ENCODE results near the gene STARD9.

- no peak for TF ChIP-seq RAD21 (CRISPR knock-in tag; IDR thresholded peaks at IDR 0.05)
- TF ChIP-seq ZNF274 (CRISPR knock-in tag; IDR thresholded peaks at IDR 0.05) = no peak
- TF ChIP-seq PRDM15 (CRISPR knock-in tag; IDR thresholded peaks at IDR 0.05) = no peak
- no peak for TF ChIP-seq ZHX1 (CRISPR knock-in tag; IDR thresholded peaks at IDR 0.05; ENCODE audit: low read depth)
- TF ChIP-seq ATF6 (CRISPR knock-in tag; conservative IDR thresholded peaks at IDR 0.05) = no peak
- TF ChIP-seq KLF9 (CRISPR knock-in tag; IDR thresholded peaks at IDR 0.05; ENCODE audit: low read depth) = no peak
- no peak for TF ChIP-seq ZNF747 (CRISPR knock-in tag; IDR thresholded peaks at IDR 0.05; ENCODE audit: borderline replicate concordance)
- TF ChIP-seq RFX5 (IDR thresholded peaks at IDR 0.05; ENCODE audit: low read depth, low read length) = no peak
These were observed 2.2 kb downstream of the STARD9 start for GRCh38 chr15:42577514-42578031.
